ENCODE measurements around the gene BMP4.

DNA sequence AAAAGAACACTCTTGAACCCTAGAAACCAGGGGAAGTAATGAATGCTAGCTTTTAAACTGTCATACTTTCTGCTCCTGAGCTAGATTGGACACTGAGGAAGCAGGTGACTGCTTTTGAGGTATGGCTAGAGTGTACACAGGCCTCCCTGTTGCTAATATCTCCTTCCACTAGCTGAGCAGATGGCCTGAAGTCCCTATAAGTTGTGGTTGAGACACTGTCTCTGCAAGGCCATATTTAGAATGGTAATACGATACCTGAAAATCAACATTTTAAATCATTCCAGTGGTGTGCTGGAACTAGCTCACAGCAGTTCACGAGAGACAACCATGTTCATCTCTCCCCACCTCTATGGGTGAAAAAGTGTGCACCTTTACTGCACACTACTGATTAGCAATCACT is 46.4 kb upstream of the BMP4 start:
- TF ChIP-seq CTCF (IDR thresholded peaks at IDR 0.05) (no peak), POLR2AphosphoS5 (IDR thresholded peaks at IDR 0.05; ENCODE audit: low read depth, low read length) (no peak)
